Dermis blood vessel endothelial cell (primary cell): Measurements from ENCODE around the gene FARP1. TPM values are rescaled to one million over a fixed set of nuclear protein-coding genes. Genes with fewer than 3 reads are reported as not detected.

ENCODE experiments used
- DNase-seq: peaks from one replicate; pipeline ENCODE4 v3.0.0; 2010
- total RNA-seq: library from RNA; depleted of rRNA; stranded (reverse); fragments of >200 nt; gene quantifications from 2 replicates; pipeline ENCODE4 v1.2.3, GENCODE V29; 2014

FARP1 gene
- total RNA-seq, 1 donor from 2014 or later, result 17.2 TPM

GRCh38 chr13:98450539-98451111, 307.7 kb downstream of the FARP1 start:
- DNase-seq, result peak; percentile 18

GRCh38 chr13:98451676-98452470, 309.0 kb downstream of the FARP1 start:
- no peak for DNase-seq

GRCh38 chr13:98452851-98453843, 310.3 kb downstream of the FARP1 start:
- DNase-seq, result no peak

- DNase-seq, result peak; percentile 45
Measured at GRCh38 chr13:98454389-98454881, 311.5 kb downstream of the FARP1 start.

- DNase-seq, result no peak
Measured at GRCh38 chr13:98456413-98456845, 313.5 kb downstream of the FARP1 start.

- no peak for DNase-seq
Measured at GRCh38 chr13:98457053-98457452, 314.2 kb downstream of the FARP1 start.

GRCh38 chr13:98458431-98458830, 315.5 kb downstream of the FARP1 start:
- no peak for DNase-seq

GRCh38 chr13:98459171-98459681, 316.3 kb downstream of the FARP1 start:
- DNase-seq, result no peak

- no peak for DNase-seq
Measured at GRCh38 chr13:98459721-98460370, 317.0 kb downstream of the FARP1 start.

GRCh38 chr13:98460516-98460915, 317.6 kb downstream of the FARP1 start:
- DNase-seq, result no peak

- no peak for DNase-seq
Measured at GRCh38 chr13:98461486-98462240, 318.8 kb downstream of the FARP1 start.

- no peak for DNase-seq
Measured at GRCh38 chr13:98462241-98462882, 319.5 kb downstream of the FARP1 start.

- DNase-seq, result no peak
Measured at GRCh38 chr13:98462946-98463345, 320.1 kb downstream of the FARP1 start.

GRCh38 chr13:98466634-98467236, 323.8 kb downstream of the FARP1 start:
- peak; percentile 81 for DNase-seq

GRCh38 chr13:98467263-98467985, 324.5 kb downstream of the FARP1 start:
- no peak for DNase-seq

GRCh38 chr13:98468361-98468760, 325.5 kb downstream of the FARP1 start:
- no peak for DNase-seq

GRCh38 chr13:98468929-98469328, 326.0 kb downstream of the FARP1 start:
- no peak for DNase-seq

GRCh38 chr13:98470920-98471319, 328.0 kb downstream of the FARP1 start:
- DNase-seq, result no peak

GRCh38 chr13:98471934-98472333, 329.0 kb downstream of the FARP1 start:
- DNase-seq, result no peak
